GM12801 (cell line): ENCODE measurements around the gene GDF9.

Experiments used
- TF ChIP-seq, protein P1 (sequence below): IDR thresholded peaks from one replicate; pipeline ENCODE4 v1.5.1; 2011; ENCODE audit warnings: control low read depth; ENCODE audit not compliant: insufficient read length; ENCODE audit errors: extremely low read depth

Gene GDF9

DNA sequence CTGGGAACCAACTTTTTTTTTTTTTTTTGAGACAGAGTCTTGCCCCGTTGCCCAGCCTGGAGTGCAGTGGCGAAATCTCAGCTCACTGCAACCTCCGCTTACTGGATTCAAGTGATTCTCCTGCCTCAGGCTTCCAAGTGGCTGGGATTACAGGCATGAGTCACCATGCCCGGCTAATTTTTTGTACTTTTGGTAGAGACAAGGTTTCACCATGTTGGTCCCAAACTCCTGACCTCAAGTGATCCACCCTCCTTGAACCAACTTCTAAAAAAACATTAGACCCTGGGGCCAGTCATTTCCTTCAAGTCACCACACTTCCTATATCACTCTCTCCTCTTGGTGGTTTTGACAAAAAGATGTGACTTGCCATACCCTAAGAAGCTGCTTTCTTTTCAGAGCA is 25.0 kb downstream of the GDF9 start:
- TF ChIP-seq, protein P1, sequence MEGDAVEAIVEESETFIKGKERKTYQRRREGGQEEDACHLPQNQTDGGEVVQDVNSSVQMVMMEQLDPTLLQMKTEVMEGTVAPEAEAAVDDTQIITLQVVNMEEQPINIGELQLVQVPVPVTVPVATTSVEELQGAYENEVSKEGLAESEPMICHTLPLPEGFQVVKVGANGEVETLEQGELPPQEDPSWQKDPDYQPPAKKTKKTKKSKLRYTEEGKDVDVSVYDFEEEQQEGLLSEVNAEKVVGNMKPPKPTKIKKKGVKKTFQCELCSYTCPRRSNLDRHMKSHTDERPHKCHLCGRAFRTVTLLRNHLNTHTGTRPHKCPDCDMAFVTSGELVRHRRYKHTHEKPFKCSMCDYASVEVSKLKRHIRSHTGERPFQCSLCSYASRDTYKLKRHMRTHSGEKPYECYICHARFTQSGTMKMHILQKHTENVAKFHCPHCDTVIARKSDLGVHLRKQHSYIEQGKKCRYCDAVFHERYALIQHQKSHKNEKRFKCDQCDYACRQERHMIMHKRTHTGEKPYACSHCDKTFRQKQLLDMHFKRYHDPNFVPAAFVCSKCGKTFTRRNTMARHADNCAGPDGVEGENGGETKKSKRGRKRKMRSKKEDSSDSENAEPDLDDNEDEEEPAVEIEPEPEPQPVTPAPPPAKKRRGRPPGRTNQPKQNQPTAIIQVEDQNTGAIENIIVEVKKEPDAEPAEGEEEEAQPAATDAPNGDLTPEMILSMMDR: no peak

DNA sequence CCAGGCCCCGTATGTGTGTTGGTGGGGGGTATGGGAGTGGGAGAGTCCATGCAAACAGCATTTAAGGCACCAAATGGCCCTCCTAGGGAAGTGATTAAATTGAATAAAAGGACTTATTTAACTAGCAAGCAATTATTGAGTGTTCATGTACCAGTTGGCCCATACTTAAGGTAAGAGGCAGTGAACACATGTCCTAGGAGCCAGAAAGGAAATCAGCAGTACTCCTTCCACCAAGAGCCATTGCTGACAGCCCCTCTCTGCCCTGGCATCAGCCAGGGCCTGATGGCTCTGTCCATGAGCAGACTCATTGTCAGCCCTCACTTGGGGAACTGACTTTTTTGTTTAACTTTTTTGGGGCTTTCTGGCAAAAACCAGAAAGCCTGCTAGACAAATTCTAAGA is 25.4 kb downstream of the GDF9 start:
- TF ChIP-seq, protein P1: no peak

DNA sequence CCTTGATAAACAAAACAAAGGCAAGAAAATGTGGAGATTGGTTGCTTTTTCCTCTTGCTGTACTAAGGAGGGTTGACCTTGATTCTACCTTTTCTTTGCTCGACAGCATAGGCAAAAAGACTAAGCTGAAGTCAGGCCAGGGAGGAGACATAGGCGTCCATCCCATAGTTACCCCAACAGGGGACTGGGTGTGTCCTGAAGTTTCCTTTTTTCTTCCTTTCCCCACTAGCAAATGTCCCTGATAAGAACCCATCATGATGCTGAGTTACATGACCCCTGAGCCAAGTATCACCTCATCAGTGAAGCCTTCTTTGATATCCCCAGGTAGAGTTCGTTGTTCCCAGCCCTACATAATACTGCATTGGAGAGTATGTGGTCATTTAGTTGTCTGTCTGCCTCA is 26.0 kb downstream of the GDF9 start:
- TF ChIP-seq, protein P1: no peak

DNA sequence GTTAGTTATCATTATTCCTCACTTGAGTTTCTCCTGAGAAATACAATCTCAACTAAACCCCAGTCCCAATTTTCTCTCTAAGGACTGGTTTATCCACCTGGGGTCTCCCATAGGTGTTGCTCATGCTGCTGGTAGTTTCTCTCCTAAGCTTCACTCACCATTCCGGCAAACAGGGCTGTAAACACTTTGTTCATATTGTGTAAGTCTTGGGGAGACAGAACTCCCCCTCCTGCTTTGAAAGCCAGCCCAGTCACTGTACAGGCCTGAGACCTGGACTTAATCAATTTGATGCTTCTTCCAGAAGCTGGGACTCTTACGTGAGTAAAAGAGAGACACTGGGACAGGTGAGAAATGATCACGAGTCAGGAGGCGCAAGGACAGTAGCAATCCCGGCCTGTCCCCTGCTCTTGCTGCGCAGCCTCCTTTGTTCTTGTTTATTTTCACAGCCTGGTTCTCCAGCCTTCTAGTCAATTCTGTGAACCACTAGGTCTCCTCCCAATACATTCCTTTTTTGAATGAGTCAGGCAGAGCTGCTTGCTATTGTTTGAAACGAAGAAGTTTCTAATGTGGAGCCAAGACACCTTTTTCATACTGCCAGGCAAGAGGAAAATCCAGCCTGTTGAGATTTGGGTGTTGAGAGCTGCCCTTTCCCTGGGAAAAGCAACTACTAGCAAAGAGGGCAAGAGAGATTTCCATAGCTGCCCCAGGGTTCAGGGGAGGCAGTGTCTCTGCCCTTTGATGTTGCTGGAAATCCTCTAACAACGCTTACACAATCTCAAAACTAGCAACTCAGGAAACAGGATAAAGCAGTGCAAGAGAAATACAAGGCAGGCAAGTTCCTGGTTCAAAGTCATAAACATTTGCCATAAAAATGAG is 26.6 kb downstream of the GDF9 start:
- TF ChIP-seq, protein P1: no peak

DNA sequence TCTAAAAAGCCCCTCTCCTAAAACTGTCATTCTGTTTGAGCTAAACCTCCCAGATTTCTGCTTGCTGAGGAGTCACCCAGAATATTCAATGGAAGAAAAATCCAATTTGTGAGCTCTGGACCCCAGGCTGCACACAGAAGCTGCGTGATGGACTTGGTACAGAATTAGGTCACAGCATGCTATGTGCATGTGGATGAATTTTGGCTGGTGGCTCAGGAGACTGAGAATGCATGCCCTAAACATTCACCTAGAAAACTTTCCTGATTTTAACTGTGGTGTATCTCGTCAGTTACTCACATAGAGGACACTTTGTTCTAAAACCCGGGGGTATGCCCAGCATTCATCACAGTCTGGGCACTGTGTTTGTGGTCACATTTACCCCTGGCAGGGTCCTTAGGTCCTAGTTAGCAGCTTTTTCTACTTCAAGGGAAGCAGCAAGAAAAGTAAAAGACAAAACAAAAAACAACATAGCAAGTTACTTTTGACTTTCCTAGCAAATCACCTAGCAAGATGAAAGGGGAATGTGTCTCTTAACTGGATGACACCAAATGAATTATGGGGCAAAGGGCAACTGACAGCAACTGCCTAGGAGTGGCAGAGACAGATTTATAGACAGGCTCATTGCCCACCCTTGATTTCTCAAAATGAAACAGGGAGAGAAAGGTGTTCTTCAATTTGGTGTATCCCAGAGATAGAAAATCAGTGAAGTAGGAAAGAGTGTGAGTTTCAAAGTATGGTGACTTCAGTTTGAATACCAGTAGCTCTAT is 27.6 kb downstream of the GDF9 start:
- TF ChIP-seq, protein P1: no peak

DNA sequence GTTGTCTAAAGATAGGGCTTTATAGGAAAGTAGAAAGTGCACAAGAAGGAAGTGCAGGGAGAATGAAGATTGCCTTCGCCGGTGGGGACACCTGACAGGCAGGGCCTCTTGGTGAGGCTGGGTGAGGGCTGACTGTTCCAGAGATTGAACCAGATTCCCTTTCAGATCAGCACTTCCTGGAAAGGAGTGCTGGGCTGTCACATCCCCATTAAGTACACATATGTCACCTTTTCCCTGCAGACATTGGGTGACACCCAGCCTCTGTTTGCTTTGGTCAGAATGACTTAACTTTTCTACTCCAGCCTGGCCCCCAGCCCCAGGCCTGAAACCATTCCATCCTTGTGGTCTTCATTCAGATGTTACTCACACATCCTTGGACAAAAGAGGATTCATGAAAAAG is 28.4 kb downstream of the GDF9 start:
- TF ChIP-seq, protein P1: no peak

DNA sequence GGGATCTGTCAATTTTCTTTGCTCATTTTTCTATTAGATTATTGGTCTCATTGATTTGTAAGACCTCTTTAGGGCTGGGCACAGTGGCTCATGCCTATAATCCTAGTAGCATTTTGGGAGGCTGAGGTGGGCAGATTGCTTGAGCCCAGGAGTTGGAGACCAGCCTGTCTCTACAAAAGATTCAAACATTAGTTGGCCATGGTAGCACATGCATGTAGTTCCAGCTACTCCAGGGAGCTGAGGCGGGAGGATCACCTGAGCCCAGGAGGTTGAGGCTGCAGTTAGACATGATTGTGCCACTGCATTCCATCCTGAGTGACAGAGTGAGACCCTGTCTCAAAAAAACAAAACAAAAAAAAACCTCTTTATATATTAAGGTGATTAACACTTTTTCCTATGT is 29.4 kb downstream of the GDF9 start:
- TF ChIP-seq, protein P1: no peak
